ENCODE results near the gene SOX15. TPM values are rescaled to one million over a fixed set of nuclear protein-coding genes. Genes with fewer than 3 reads are reported as not detected.

SOX15 gene
- total and polyA plus RNA-seq, 10 of the 15 experiments (the other 5 are each of a cell fraction or from before 2014, with no cell fraction given): 0.06 to 0.53 (median 0.16) TPM; not detected in 2

DNA sequence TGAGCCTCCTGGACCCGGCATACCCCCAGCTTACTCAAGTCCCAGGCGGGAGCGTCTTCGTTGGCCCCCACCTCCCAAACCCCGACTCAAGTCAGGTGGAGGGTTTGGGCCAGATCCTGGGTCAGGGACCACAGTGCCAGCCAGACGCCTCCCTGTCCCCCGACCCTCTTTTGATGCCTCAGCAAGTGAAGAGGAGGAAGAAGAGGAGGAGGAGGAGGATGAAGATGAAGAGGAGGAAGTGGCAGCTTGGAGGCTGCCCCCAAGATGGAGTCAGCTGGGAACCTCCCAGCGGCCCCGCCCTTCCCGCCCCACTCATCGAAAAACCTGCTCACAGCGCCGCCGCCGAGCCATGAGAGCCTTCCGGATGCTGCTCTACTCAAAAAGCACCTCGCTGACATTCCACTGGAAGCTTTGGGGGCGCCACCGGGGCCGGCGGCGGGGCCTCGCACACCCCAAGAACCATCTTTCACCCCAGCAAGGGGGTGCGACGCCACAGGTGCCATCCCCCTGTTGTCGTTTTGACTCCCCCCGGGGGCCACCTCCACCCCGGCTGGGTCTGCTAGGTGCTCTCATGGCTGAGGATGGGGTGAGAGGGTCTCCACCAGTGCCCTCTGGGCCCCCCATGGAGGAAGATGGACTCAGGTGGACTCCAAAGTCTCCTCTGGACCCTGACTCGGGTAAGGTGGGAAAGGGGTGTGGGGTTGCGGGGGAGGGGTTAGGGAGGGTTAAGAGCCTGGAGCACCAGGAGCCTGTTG lies 26.6 kb downstream of the SOX15 start:
- peak overlapping the region; percentile 92 for H3K4me3 ChIP-seq
- in situ Hi-C loops (cut with MboI) (loop anchor here (25.0 kb wide), 1 partner anchor 526 kb away; the partner anchor contains the start of genes SLC16A11 and SLC16A13), intact Hi-C loops (cut with micrococcal nuclease; ENCODE audit: unreplicated experiment) (loop anchor here (5.0 kb wide), 1 partner anchor 126 kb away; the partner anchor contains the start of genes FGF11 and TMEM102)
- peaks cover 34% of the 10 kb centered on the region for H3K79me2 ChIP-seq (ENCODE audit: control insufficient read depth, insufficient read depth, low read length)
- ChIA-PET RAD21 (ENCODE audit: unreplicated experiment) (no interaction called here), POLR2A (interaction anchor here (1.1 to 2.2 kb wide), 2 partner anchors 21 to 128 kb away, joined by 3 to 6 read pairs; partner anchors contain the start of gene TMEM102), CTCF (no interaction called here), SMC1A (ENCODE audit: uncharacterized antibody, unreplicated experiment) (no interaction called here)
- no peaks in the 10 kb centered on the region for H3K27me3 ChIP-seq (replicated peaks in 1 of 2; ENCODE audit: control insufficient read depth in 2 of 2, insufficient read depth in 2 of 2, low read length in 1 of 2)
- FAIRE-seq (no peak), ATAC-seq (no peak), DNase-seq (ENCODE audit: low read depth, low spot score) (no peak)
- TF ChIP-seq FOS (IDR thresholded peaks at IDR 0.05; ENCODE audit: borderline replicate concordance, extremely low read depth, insufficient read length): no peak
- TF ChIP-seq POLR2A (IDR thresholded peaks at IDR 0.05; ENCODE audit: low read depth, low read length): 0 out of 2 replicates have a peak, but pooled peaks have one; percentile 11
- no peak overlapping the region for H2AFZ ChIP-seq (ENCODE audit: control insufficient read depth, low read depth, low read length)
- H3K9ac ChIP-seq (ENCODE audit: control insufficient read depth, insufficient read depth, low read length): peak overlapping the region; percentile 83
- no peaks in the 10 kb centered on the region for H4K20me1 ChIP-seq (ENCODE audit: control insufficient read depth, insufficient read depth)
- peaks cover 27% of the 10 kb centered on the region for H3K4me1 ChIP-seq (ENCODE audit: control insufficient read depth, insufficient read depth, low read length)
- peaks cover 13 to 14% of the 10 kb centered on the region in 2 experiments; a peak in 3 of 4 replicates for H3K36me3 ChIP-seq (ENCODE audit: control insufficient read depth in 2 of 2, insufficient read depth in 2 of 2, low read length in 1 of 2)
- BruUV-seq (replicated peaks): no TSS peak
- no peak overlapping the region for H3K27ac ChIP-seq (ENCODE audit: control insufficient read depth, insufficient read depth)
- 91% methylated on average over 23 of the region's 30 CpGs for WGBS (ENCODE audit: insufficient coverage, insufficient replicate concordance, low lambda C conversion rate, missing lambda C conversion rate)
- H3K4me2 ChIP-seq (ENCODE audit: control insufficient read depth, insufficient read depth): peak overlapping the region; percentile 87
- H3K9me3 ChIP-seq (replicated peaks; ENCODE audit: control insufficient read depth, insufficient read depth, low read length): no peaks in the 10 kb centered on the region

- H3K9me3 ChIP-seq (replicated peaks; ENCODE audit: control insufficient read depth, insufficient read depth, low read length): no peaks in the 10 kb centered on the region
- peak overlapping the region; percentile 64 for H3K27ac ChIP-seq (ENCODE audit: control insufficient read depth, insufficient read depth)
- peak; percentile 2; the same call in 2 of the 3 replicates for ATAC-seq
- FAIRE-seq: no peak
- WGBS (ENCODE audit: insufficient coverage, insufficient replicate concordance, low lambda C conversion rate, missing lambda C conversion rate): under 1% methylated on average over 18 of the region's 28 CpGs
- H3K4me3 ChIP-seq: peak overlapping the region; percentile 92
- H3K4me1 ChIP-seq (ENCODE audit: control insufficient read depth, insufficient read depth, low read length): peaks cover 37% of the 10 kb centered on the region
- BruUV-seq (replicated peaks): TSS peak; percentile 36
- peak overlapping the region; percentile 83 for H3K9ac ChIP-seq (ENCODE audit: control insufficient read depth, insufficient read depth, low read length)
- intact Hi-C loops (cut with micrococcal nuclease; ENCODE audit: unreplicated experiment): loop anchor here (5.0 kb wide), 1 partner anchor 125 kb away; the partner anchor contains the start of genes FGF11 and TMEM102
- ChIA-PET CTCF (interaction anchor here (2.5 to 6.2 kb wide), 5 partner anchors 37 to 168 kb away, joined by 10 to 192 read pairs (median 21); partner anchors contain the start of genes PLSCR3 and ZBTB4), RAD21 (ENCODE audit: unreplicated experiment) (interaction anchor here (2.9 kb wide), 1 partner anchor 125 kb away, joined by 28 read pairs; the partner anchor contains the start of genes TP53 and WRAP53), POLR2A (interaction anchor here (0.8 to 2.6 kb wide), 5 partner anchors 10 to 127 kb away, joined by 3 to 12 read pairs (median 3); partner anchors contain the start of genes CD68 and TMEM102), SMC1A (ENCODE audit: uncharacterized antibody, unreplicated experiment) (interaction anchor here (2.2 to 3.2 kb wide), 2 partner anchors 42 to 48 kb away, joined by 11 to 67 read pairs; no protein-coding TSS in a partner anchor)
- H3K79me2 ChIP-seq (ENCODE audit: control insufficient read depth, insufficient read depth, low read length): peaks cover 34% of the 10 kb centered on the region
- H4K20me1 ChIP-seq (ENCODE audit: control insufficient read depth, insufficient read depth): no peaks in the 10 kb centered on the region
- no peak for TF ChIP-seq RCOR1 (conservative IDR thresholded peaks at IDR 0.05; ENCODE audit: low read depth, low read length)
- TF ChIP-seq BACH1 (IDR thresholded peaks at IDR 0.05; ENCODE audit: borderline replicate concordance): no peak
- TF ChIP-seq HDAC2 (IDR thresholded peaks at IDR 0.05): no peak
- TF ChIP-seq ESRRA (IDR thresholded peaks at IDR 0.05; ENCODE audit: low read length): no peak
- no peak for TF ChIP-seq FOS (IDR thresholded peaks at IDR 0.05; ENCODE audit: borderline replicate concordance, extremely low read depth, insufficient read length)
- TF ChIP-seq MYB (IDR thresholded peaks at IDR 0.05; ENCODE audit: borderline replicate concordance, low read depth, low read length): no peak
- TF ChIP-seq EP300 (IDR thresholded peaks at IDR 0.05; ENCODE audit: borderline replicate concordance in 1 of 2, control insufficient read depth in 1 of 2, low read depth in 2 of 2, low read length in 2 of 2): no peak
- TF ChIP-seq HDGF (IDR thresholded peaks at IDR 0.05): no peak
- DNase-seq (ENCODE audit: low read depth, low spot score): no peak
- H3K4me2 ChIP-seq (ENCODE audit: control insufficient read depth, insufficient read depth): peak overlapping the region; percentile 87
- peak overlapping the region; percentile 41; the same call in 1 of the 2 replicates for H2AFZ ChIP-seq (ENCODE audit: control insufficient read depth, low read depth, low read length)
- no peaks in the 10 kb centered on the region for H3K27me3 ChIP-seq (replicated peaks in 1 of 2; ENCODE audit: control insufficient read depth in 2 of 2, insufficient read depth in 2 of 2, low read length in 1 of 2)
- in situ Hi-C loops (cut with MboI): loop anchor here (25.0 kb wide), 1 partner anchor 525 kb away; the partner anchor contains the start of genes SLC16A11 and SLC16A13
- peaks cover 13% of the 10 kb centered on the region in 2 experiments; a peak in 3 of 4 replicates for H3K36me3 ChIP-seq (ENCODE audit: control insufficient read depth in 2 of 2, insufficient read depth in 2 of 2, low read length in 1 of 2)
Observed at GRCh38 chr17:7562208-7562605, 27.7 kb downstream of the SOX15 start.
